HCT116 (cell line): ENCODE data around the gene CAMKK1. TPM values are rescaled to one million over a fixed set of nuclear protein-coding genes. Genes with fewer than 3 reads are reported as not detected.

Source experiments
- ATAC-seq: fragments of 200-7000 bp; cut with Tn5 transposase; 2 replicates; pipeline ENCODE4 v1.9.1; 2020; ENCODE audit warnings: mild to moderate bottlenecking, moderate library complexity
- BruUV-seq: library from RNA; stranded (reverse); fragments of 400-500 nt; replicated peaks from 2 replicates; lab custom pipeline; 2021; lab: Mats Ljungman, UMichigan
- CTCF ChIA-PET: fragments of 300-600 bp; sonication (Branson Sonifier 250); formaldehyde crosslinking; loops from one replicate; lab custom pipeline; 2021; ENCODE audit warnings: antibody characterized with exemption; lab: Charles Lee
- POLR2A ChIA-PET: fragments of 300-600, 350-600 bp; sonication (Branson Sonifier 250); formaldehyde crosslinking; loops from one replicate; lab custom pipeline; 2021; ENCODE audit warnings: antibody characterized with exemption; lab: Charles Lee
- RAD21 ChIA-PET, 2 experiments: fragments of 300-600 bp; sonication (Branson Sonifier 250); formaldehyde crosslinking; loops; one replicate each; lab custom pipeline; 2023; ENCODE audit warnings: low total read pairs in 2 of 2; ENCODE audit not compliant: uncharacterized antibody in 2 of 2, unreplicated experiment in 2 of 2, low non-redundant PET in 1 of 2; lab: Charles Lee
- DNase-seq: peaks from one replicate; pipeline ENCODE4 v3.0.0-alpha.2; 2010; ENCODE audit warnings: low read depth, low spot score
- H2AFZ ChIP-seq: fragments of 200-600 bp; shearing (Covaris generic), sonication (generic); 2 replicates; pipeline ENCODE4 v1.6.1; 2017; ENCODE audit warnings: low read depth, mixed run types, mixed read lengths, antibody characterized with exemption, low read length; ENCODE audit not compliant: poor library complexity, severe bottlenecking
- H3K27ac ChIP-seq: 2 replicates; pipeline ENCODE4 v1.5.1; 2012; ENCODE audit warnings: low read depth, low read length
- H3K27me3 ChIP-seq: fragments of 200-600 bp; sonication (generic); 2 replicates; pipeline ENCODE4 v1.6.1; 2016; ENCODE audit warnings: mixed run types, low read length, mixed read lengths; ENCODE audit not compliant: insufficient read depth
- H3K36me3 ChIP-seq, 2 experiments: fragments of 200-500 bp in 1 of 2; fragments of 200-600 bp in 1 of 2; sonication (Bioruptor generic) in 1 of 2; sonication (generic) in 1 of 2; 2 replicates each; pipeline versions ENCODE4 v1.5.1 to v1.6.1; 2014 to 2016; ENCODE audit warnings: low read length in 2 of 2, inconsistent platforms in 1 of 2, mixed read lengths in 1 of 2, mixed run types in 1 of 2; ENCODE audit not compliant: insufficient read depth in 2 of 2, control insufficient read depth in 1 of 2
- H3K4me1 ChIP-seq, 2 experiments: fragments of 200-600 bp in 1 of 2; sonication (generic) in 1 of 2; 2 replicates each; pipeline versions ENCODE4 v1.5.1 to v1.6.1; 2012 to 2017; ENCODE audit warnings: low read length in 2 of 2, inconsistent platforms in 1 of 2, mild to moderate bottlenecking in 1 of 2, mixed read lengths in 1 of 2, mixed run types in 1 of 2, moderate library complexity in 1 of 2; ENCODE audit not compliant: insufficient read depth in 2 of 2, control insufficient read depth in 1 of 2
- H3K4me2 ChIP-seq: fragments of 200-600 bp; sonication (generic); 2 replicates; pipeline ENCODE4 v1.6.1; 2017; ENCODE audit warnings: mixed run types, low read length, mixed read lengths
- H3K4me3 ChIP-seq, 2 experiments: fragments of 200-600 bp in 1 of 2; sonication (generic) in 1 of 2; replicated peaks in 1 of 2; 2 replicates each; pipeline ENCODE4 v1.5.1; 2011 to 2016; ENCODE audit warnings: low read length in 2 of 2, control low read depth in 1 of 2, low read depth in 1 of 2, mild to moderate bottlenecking in 1 of 2, mixed read lengths in 1 of 2, mixed run types in 1 of 2
- H3K79me2 ChIP-seq: fragments of 200-600 bp; sonication (generic); 2 replicates; pipeline ENCODE4 v1.6.1; 2017; ENCODE audit warnings: mild to moderate bottlenecking, mixed run types, low read length, moderate library complexity, mixed read lengths; ENCODE audit not compliant: insufficient read depth
- H3K9ac ChIP-seq: fragments of 200-600 bp; sonication (generic); 2 replicates; pipeline ENCODE4 v1.6.1; 2016; ENCODE audit warnings: low read length, mixed read lengths
- H3K9me2 ChIP-seq: fragments of 200-600 bp; sonication (generic), shearing (Covaris generic); 2 replicates; pipeline ENCODE4 v1.6.1; 2017; ENCODE audit warnings: mixed run types, mild to moderate bottlenecking, moderate library complexity; ENCODE audit not compliant: insufficient read depth
- H3K9me3 ChIP-seq, 2 experiments: fragments of 200-500 bp in 1 of 2; fragments of 200-600 bp in 1 of 2; sonication (Bioruptor generic) in 1 of 2; sonication (generic) in 1 of 2; 2 replicates each; pipeline ENCODE4 v1.6.1; 2014 to 2017; ENCODE audit warnings: low read length in 2 of 2, mixed read lengths in 2 of 2, inconsistent platforms in 1 of 2, low read depth in 1 of 2, mild to moderate bottlenecking in 1 of 2, mixed run types in 1 of 2, moderate library complexity in 1 of 2; ENCODE audit not compliant: control insufficient read depth in 1 of 2, insufficient read depth in 1 of 2
- H4K20me1 ChIP-seq: fragments of 200-600 bp; sonication (generic), shearing (Covaris generic); 2 replicates; pipeline ENCODE4 v1.6.1; 2017; ENCODE audit warnings: mixed run types, mild to moderate bottlenecking, moderate library complexity; ENCODE audit not compliant: insufficient read depth
- ATF3 ChIP-seq: IDR thresholded peaks from 2 replicates; pipeline ENCODE4 v1.6.1; 2012
- MAX ChIP-seq: IDR thresholded peaks from 2 replicates; pipeline ENCODE4 v1.6.1; 2012
- POLR2AphosphoS5 ChIP-seq: IDR thresholded peaks from 2 replicates; pipeline ENCODE4 v1.6.1; 2011; ENCODE audit warnings: mild to moderate bottlenecking, low read depth, low read length, moderate library complexity
- REST ChIP-seq: IDR thresholded peaks from 2 replicates; pipeline ENCODE4 v1.6.1; 2012; ENCODE audit warnings: low read depth
- SIN3A ChIP-seq: IDR thresholded peaks from 2 replicates; pipeline ENCODE4 v1.6.1; 2012; ENCODE audit warnings: low read depth
- YY1 ChIP-seq: IDR thresholded peaks from 2 replicates; pipeline ENCODE4 v1.6.1; 2011; ENCODE audit warnings: low read length, low read depth, moderate library complexity, mild to moderate bottlenecking; ENCODE audit not compliant: insufficient replicate concordance; ENCODE audit errors: extremely low read depth
- ZBTB33 ChIP-seq: IDR thresholded peaks from 2 replicates; pipeline ENCODE4 v1.6.1; 2011; ENCODE audit warnings: mild to moderate bottlenecking, low read length, moderate library complexity; ENCODE audit not compliant: insufficient replicate concordance; ENCODE audit errors: extremely low read depth
- intact Hi-C: fragments of 100-400 bp; cut with micrococcal nuclease; formaldehyde crosslinking; loops from 2 replicates; pipeline ENCODE4 v1.10.0; 2022
- total RNA-seq: library from RNA; stranded (reverse); gene quantifications from one replicate; pipeline ENCODE4 v1.2.1, GENCODE V29; 2021; ENCODE audit not compliant: unreplicated experiment

The CAMKK1 gene
- total RNA-seq, 1 experiment from 2014 or later, result 10.6 TPM

GRCh38 chr17:3851461-3852100 lies 41.3 kb downstream of the CAMKK1 start (continued):
- TF ChIP-seq ZBTB33 (no peak), MAX (no peak)

GRCh38 chr17:3848229-3848835 lies 44.5 kb downstream of the CAMKK1 start:
- no peak overlapping the region for H3K4me2 ChIP-seq
- ChIA-PET RAD21 (no interaction called here), POLR2A (no interaction called here), CTCF (no interaction called here)
- peaks cover 26% of the 10 kb centered on the region for H3K79me2 ChIP-seq
- peaks cover 5 to 20% of the 10 kb centered on the region in 2 experiments; a peak in 3 of 4 replicates for H3K4me1 ChIP-seq
- DNase-seq (no peak), ATAC-seq (no peak)
- no peaks in the 10 kb centered on the region for H4K20me1 ChIP-seq
- H3K27ac ChIP-seq, result no peak overlapping the region
- no peaks in the 10 kb centered on the region for H3K9me2 ChIP-seq
- H3K9me3 ChIP-seq, result no peaks in the 10 kb centered on the region
- H3K27me3 ChIP-seq, result no peaks in the 10 kb centered on the region
- H3K4me3 ChIP-seq, result no peak overlapping the region
- intact Hi-C loops, result loop anchor here (5.0 to 10.0 kb wide), 2 partner anchors 226 to 559 kb away; no protein-coding TSS in a partner anchor
- H2AFZ ChIP-seq, result no peak overlapping the region
- BruUV-seq, result no TSS peak
- H3K9ac ChIP-seq, result no peak overlapping the region
- H3K36me3 ChIP-seq, result no peaks in the 10 kb centered on the region
- TF ChIP-seq POLR2AphosphoS5 (no peak), YY1 (no peak), ATF3 (no peak), SIN3A (no peak), MAX (no peak), REST (no peak)
